Naive B cell (primary cell): ENCODE measurements around the gene ZSCAN22. TPM values are rescaled to one million over a fixed set of nuclear protein-coding genes. Genes with fewer than 3 reads are reported as not detected.
A peak's percentile ranks its signal among the peaks of the same experiment; 100 is the strongest.
"Not testable (repeated sequence)": the region's sequence is repeated elsewhere in the genome, so short reads cannot be mapped to it uniquely, and the experiment has no call there.

Source experiments
- ATAC-seq, 2 donors: fragments of 150-1000 bp; cut with Tn5 transposase; 2 replicates each; pipeline ENCODE4 v1.10.0; 2021; ENCODE audit warnings: low read depth in 2 of 2, mild to moderate bottlenecking in 2 of 2, moderate library complexity in 2 of 2
- DNase-seq: peaks from one replicate; pipeline ENCODE4 v3.0.0; 2022
- H3K27ac Mint-ChIP-seq, 6 donors: one replicate each; pipeline ENCODE4 v1.8.0; 2020 to 2022; ENCODE audit warnings: mild to moderate bottlenecking in 6 of 6, mixed read lengths in 6 of 6, moderate library complexity in 5 of 6, inconsistent platforms in 2 of 6
- H3K27me3 Mint-ChIP-seq, 3 donors: one replicate each; pipeline ENCODE4 v1.8.0; 2021 to 2022; ENCODE audit warnings: mixed read lengths in 3 of 3, mild to moderate bottlenecking in 1 of 3
- H3K36me3 Mint-ChIP-seq, 2 donors: one replicate each; pipeline ENCODE4 v1.8.0; 2020 to 2022; ENCODE audit warnings: mixed read lengths in 2 of 2, inconsistent platforms in 1 of 2, mild to moderate bottlenecking in 1 of 2
- H3K4me1 Mint-ChIP-seq, 3 donors: one replicate each; pipeline ENCODE4 v1.8.0; 2020 to 2022; ENCODE audit warnings: mixed read lengths in 3 of 3, inconsistent platforms in 1 of 3, mild to moderate bottlenecking in 1 of 3, moderate library complexity in 1 of 3
- H3K4me3 Mint-ChIP-seq, 8 donors: one replicate each; pipeline ENCODE4 v1.8.0; 2020 to 2022; ENCODE audit warnings: mild to moderate bottlenecking in 8 of 8, mixed read lengths in 8 of 8, moderate library complexity in 8 of 8, inconsistent platforms in 2 of 8
- H3K9me3 Mint-ChIP-seq, 7 donors: one replicate each; pipeline ENCODE4 v1.8.0; 2020 to 2022; ENCODE audit warnings: mixed read lengths in 7 of 7, mild to moderate bottlenecking in 5 of 7, inconsistent platforms in 2 of 7, moderate library complexity in 1 of 7
- polyA plus RNA-seq, 6 donors: library from polyadenylated mRNA; unstranded; fragments of 300-500 nt; fragmentation: Illumina TruSeq; gene quantifications; one replicate each; pipeline ENCODE4 v1.2.3, GENCODE V29; 2021; ENCODE audit warnings: low read depth in 6 of 6

Gene ZSCAN22
- polyA plus RNA-seq, 6 donors from 2014 or later = 1.5 to 5.2 (median 2.1) TPM; not detected in 1

- peaks cover 0 to 4% (median 0%) of the 10 kb centered on the region in 3 donors for H3K27me3 Mint-ChIP-seq
- H3K9me3 Mint-ChIP-seq = no peaks in the 10 kb centered on the region
- ATAC-seq = no peak
Observed at GRCh38 chr19:58357481-58358145, 30.8 kb downstream of the ZSCAN22 start.

GRCh38 chr19:58361900-58362271 is 35.1 kb downstream of the ZSCAN22 start:
- H3K36me3 Mint-ChIP-seq = no peaks in the 10 kb centered on the region
- H3K9me3 Mint-ChIP-seq = no peaks in the 10 kb centered on the region
- ATAC-seq (no peak), DNase-seq (no peak)
- peaks cover 15 to 37% (median 18%) of the 10 kb centered on the region in 3 donors for H3K4me1 Mint-ChIP-seq
- H3K4me3 Mint-ChIP-seq = peak overlapping the region; percentile 91 to 97 (median 95)
- peak overlapping the region; percentile 90 to 98 (median 96) for H3K27ac Mint-ChIP-seq
- peaks cover 0 to 4% (median 0%) of the 10 kb centered on the region in 3 donors for H3K27me3 Mint-ChIP-seq

More at GRCh38 chr19:58357481-58358145, 30.8 kb downstream of the ZSCAN22 start:
- H3K4me1 Mint-ChIP-seq = peaks cover 7 to 18% (median 14%) of the 10 kb centered on the region in 3 donors
- peak overlapping the region in 7 of 8 donors; percentile 16 to 51 (median 32) for H3K4me3 Mint-ChIP-seq
- DNase-seq = no peak
- no peak overlapping the region for H3K27ac Mint-ChIP-seq
- no peaks in the 10 kb centered on the region for H3K36me3 Mint-ChIP-seq

- Mint-ChIP-seq H3K9me3 (no peaks in the 10 kb centered on the region), H3K27me3 (peaks cover 0 to 4% (median 0%) of the 10 kb centered on the region in 3 donors), H3K27ac (peak within 1 kb of the TSS; percentile 91 to 98 (median 96)), H3K4me3 (peak within 1 kb of the TSS; percentile 91 to 97 (median 95)), H3K36me3 (no peaks in the 10 kb centered on the region), H3K4me1 (peaks cover 15 to 35% (median 18%) of the 10 kb centered on the region in 3 donors)
- ATAC-seq (peak; percentile 82), DNase-seq (peak; percentile 97)
Observed at GRCh38 chr19:58362272-58362994, 35.6 kb downstream of the ZSCAN22 start, which contains the start of gene ZNF497. Gene ZNF497, minus strand, starts transcription at chr19:58362751. Its CDS starts 5,116 bp downstream, at chr19:58357635.

GRCh38 chr19:58364146-58364545 is 37.4 kb downstream of the ZSCAN22 start:
- no peaks in the 10 kb centered on the region for H3K27me3 Mint-ChIP-seq
- peaks cover 15 to 34% (median 18%) of the 10 kb centered on the region in 3 donors for H3K4me1 Mint-ChIP-seq
- ATAC-seq = no peak
- peak overlapping the region in 5 of 6 donors; percentile 28 to 86 (median 38) for H3K27ac Mint-ChIP-seq
- H3K36me3 Mint-ChIP-seq = no peaks in the 10 kb centered on the region
- H3K4me3 Mint-ChIP-seq = peak overlapping the region; percentile 46 to 87 (median 75)
- DNase-seq = peak; percentile 43
- H3K9me3 Mint-ChIP-seq = no peaks in the 10 kb centered on the region

- H3K27ac Mint-ChIP-seq = no peak overlapping the region
- H3K27me3 Mint-ChIP-seq = no peaks in the 10 kb centered on the region
- H3K4me1 Mint-ChIP-seq = peaks cover 13 to 28% (median 15%) of the 10 kb centered on the region in 3 donors
- ATAC-seq (no peak), DNase-seq (no peak)
- no peaks in the 10 kb centered on the region for H3K36me3 Mint-ChIP-seq
- H3K4me3 Mint-ChIP-seq = no peak overlapping the region
- H3K9me3 Mint-ChIP-seq = no peaks in the 10 kb centered on the region
Observed at GRCh38 chr19:58366585-58367430, 40.0 kb downstream of the ZSCAN22 start.

- Mint-ChIP-seq H3K4me3 (no peak overlapping the region), H3K27me3 (no peaks in the 10 kb centered on the region), H3K36me3 (no peaks in the 10 kb centered on the region), H3K9me3 (no peaks in the 10 kb centered on the region), H3K27ac (no peak overlapping the region), H3K4me1 (peaks cover 8 to 22% (median 8%) of the 10 kb centered on the region in 3 donors)
- no peak for ATAC-seq
- DNase-seq = no peak
Observed at GRCh38 chr19:58367698-58368454, 41.1 kb downstream of the ZSCAN22 start.

GRCh38 chr19:58368561-58369360 is 42.0 kb downstream of the ZSCAN22 start:
- Mint-ChIP-seq H3K27ac (no peak overlapping the region), H3K36me3 (no peaks in the 10 kb centered on the region), H3K9me3 (no peaks in the 10 kb centered on the region), H3K4me3 (no peak overlapping the region), H3K27me3 (no peaks in the 10 kb centered on the region), H3K4me1 (peaks cover 5 to 15% (median 8%) of the 10 kb centered on the region in 3 donors)
- DNase-seq (no peak), ATAC-seq (no peak)

- ATAC-seq = no peak
- DNase-seq = no peak
- Mint-ChIP-seq H3K4me3 (peak overlapping the region in 1 of 8 donors; percentile 41), H3K36me3 (no peaks in the 10 kb centered on the region), H3K9me3 (no peaks in the 10 kb centered on the region), H3K27me3 (no peaks in the 10 kb centered on the region), H3K4me1 (peaks cover 0 to 2% (median 0%) of the 10 kb centered on the region in 3 donors), H3K27ac (no peak overlapping the region)
Observed at GRCh38 chr19:58372311-58373133, 45.7 kb downstream of the ZSCAN22 start.

GRCh38 chr19:58374200-58374599 is 47.4 kb downstream of the ZSCAN22 start:
- no peaks in the 10 kb centered on the region for H3K36me3 Mint-ChIP-seq
- DNase-seq (no peak), ATAC-seq (no peak)
- H3K9me3 Mint-ChIP-seq = no peaks in the 10 kb centered on the region
- peaks cover 4 to 9% (median 9%) of the 10 kb centered on the region in 3 donors for H3K4me1 Mint-ChIP-seq
- no peak overlapping the region for H3K27ac Mint-ChIP-seq
- no peaks in the 10 kb centered on the region for H3K27me3 Mint-ChIP-seq
- H3K4me3 Mint-ChIP-seq = no peak overlapping the region

- H3K27me3 Mint-ChIP-seq, H3K36me3 Mint-ChIP-seq, H3K9me3 Mint-ChIP-seq, DNase-seq, H3K27ac Mint-ChIP-seq, H3K4me3 Mint-ChIP-seq, ATAC-seq: not testable (repeated sequence)
- peaks cover 15 to 25% (median 23%) of the 10 kb centered on the region in 3 donors for H3K4me1 Mint-ChIP-seq
Observed at GRCh38 chr19:58376724-58377123, 49.9 kb downstream of the ZSCAN22 start.

- Mint-ChIP-seq H3K36me3 (no peaks in the 10 kb centered on the region), H3K27me3 (no peaks in the 10 kb centered on the region), H3K4me1 (peaks cover 19 to 35% (median 34%) of the 10 kb centered on the region in 3 donors), H3K27ac (peak overlapping the region in 4 of 6 donors; percentile 81 to 97 (median 94)), H3K4me3 (peak overlapping the region; percentile 88 to 96 (median 92)), H3K9me3 (no peaks in the 10 kb centered on the region)
- no peak for DNase-seq
- no peak for ATAC-seq
Observed at GRCh38 chr19:58379246-58379645, 52.5 kb downstream of the ZSCAN22 start.
